Activated T-cell treated with anti-CD3 and anti-CD28 coated beads, Interleukin-2, amount 50 U/mL, for 1 hour (primary cell): ENCODE measurements around the gene INSL3.
"Not testable (repeated sequence)": the region's sequence is repeated elsewhere in the genome, so short reads cannot be mapped to it uniquely, and the experiment has no call there.

Experiments used
- DNase-seq: peaks from one replicate; pipeline ENCODE4 v3.0.0-alpha.2; 2020

The INSL3 gene

DNA sequence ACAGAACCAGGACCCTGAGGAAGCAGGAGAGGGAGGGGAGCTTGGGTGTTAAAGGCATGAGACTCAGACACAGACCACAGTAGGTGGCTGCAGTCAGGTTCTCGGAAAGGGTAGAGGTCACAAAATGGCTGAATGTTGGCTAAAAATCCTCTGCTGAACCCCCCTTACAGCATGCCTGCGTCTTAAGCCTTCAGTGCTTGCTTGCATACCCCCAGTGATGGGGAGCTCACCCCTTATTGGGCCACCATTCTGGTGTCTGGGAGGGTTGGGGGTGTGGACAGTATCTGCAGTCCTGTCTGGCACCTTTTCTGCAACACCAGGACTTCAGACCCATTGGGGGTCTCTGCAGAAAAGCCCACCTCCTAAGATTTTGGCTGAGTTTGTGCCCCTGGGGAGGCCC, 40.5 kb downstream of the INSL3 start:
- DNase-seq = no peak

DNA sequence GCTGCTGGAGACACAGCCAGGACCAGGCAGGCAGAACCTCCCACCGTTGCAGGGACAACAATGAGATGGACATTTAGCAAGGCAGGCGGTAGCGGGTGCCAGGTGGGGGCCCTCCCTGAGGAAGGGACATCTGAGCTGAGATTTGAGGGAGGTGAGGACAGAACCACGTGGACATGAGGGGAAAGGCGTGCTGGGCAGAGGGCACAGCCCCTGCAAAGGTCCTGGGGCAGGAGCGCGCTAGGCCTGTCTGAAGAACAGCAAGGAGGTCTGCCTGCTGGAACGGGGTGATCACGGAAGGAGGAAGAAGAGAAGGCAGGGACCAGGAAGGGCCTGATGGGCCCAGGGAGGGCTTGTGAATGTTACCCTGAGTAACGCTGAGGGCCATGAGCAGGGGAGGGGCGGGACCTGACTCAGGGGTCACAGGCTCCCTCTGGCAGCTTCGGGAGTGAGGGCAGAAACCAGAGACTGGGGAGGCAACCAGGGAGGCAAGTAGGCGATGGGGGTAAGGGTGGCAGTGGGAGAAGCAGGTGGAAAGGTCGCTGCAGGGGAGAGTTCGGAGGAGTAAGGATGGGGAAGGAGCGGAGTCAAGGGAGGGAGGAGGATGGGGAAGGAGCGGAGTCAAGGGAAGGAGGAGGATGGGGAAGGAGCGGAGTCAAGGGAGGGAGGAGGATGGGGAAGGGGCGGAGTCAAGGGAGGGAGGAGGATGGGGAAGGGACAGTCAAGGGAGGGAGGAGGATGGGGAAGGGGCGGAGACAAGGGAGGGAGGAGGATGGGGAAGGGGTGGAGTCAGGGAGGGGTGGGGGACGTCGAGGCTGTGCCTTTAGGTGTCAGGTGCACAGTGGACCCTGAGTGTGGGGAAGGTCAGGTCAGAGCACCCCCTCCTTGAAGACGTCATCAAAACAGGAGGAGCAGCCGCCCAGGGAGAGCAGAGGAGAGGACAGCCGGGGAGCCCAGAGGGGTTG, 42.1 kb downstream of the INSL3 start:
- no peak for DNase-seq

DNA sequence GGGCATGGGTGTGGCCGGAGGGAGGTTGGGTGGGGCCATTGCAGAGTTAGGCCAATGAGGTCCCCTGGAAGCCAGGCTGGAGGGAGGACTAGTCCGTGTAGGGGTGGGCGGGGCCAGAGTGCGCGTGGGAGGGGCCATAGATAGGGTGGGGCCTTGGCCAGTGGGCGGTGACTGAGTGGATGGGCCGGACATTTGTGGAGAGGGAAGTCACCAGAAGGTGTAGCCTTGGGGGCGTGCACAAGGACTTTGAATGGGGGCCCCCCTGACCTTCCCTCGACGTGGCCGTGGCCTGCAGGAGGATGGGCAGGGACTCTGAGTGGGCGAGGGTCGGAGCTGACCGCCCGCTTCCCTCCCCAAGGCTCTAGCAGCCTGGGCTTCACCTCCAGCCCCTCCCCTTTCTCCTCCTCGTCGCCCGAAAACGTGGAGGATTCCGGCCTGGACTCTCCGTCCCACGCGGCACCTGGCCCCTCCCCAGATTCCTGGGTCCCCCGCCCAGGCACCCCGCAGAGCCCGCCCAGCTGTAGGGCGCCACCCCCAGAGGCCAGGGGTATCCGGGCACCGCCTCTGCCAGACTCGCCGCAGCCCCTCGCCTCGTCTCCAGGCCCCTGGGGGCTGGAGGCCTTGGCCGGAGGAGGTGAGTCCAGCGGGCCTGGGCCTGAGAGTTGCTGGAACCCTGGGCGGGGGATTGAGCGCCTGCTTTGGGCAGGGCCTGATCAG, 42.9 kb downstream of the INSL3 start:
- DNase-seq = peak; percentile 32

DNA sequence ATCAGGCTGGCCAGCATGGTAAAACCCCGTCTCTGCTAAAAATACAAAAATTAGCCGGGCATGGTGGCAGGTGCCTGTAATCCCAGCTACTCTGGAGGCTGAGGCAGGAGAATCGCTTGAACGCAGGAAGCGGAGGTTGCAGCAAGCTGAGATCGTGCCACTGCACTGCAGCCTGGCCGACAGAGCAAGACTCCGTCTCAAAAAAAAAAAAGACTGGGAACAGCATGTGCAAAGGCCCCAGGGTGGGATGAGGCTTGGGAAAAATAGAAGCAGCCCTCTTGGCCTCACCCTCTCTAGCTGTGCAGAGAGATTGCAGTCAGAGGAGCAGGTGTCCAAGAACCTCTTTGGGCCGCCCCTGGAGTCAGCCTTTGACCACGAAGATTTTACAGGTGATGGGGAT, 43.5 kb downstream of the INSL3 start:
- not testable (repeated sequence) for DNase-seq

DNA sequence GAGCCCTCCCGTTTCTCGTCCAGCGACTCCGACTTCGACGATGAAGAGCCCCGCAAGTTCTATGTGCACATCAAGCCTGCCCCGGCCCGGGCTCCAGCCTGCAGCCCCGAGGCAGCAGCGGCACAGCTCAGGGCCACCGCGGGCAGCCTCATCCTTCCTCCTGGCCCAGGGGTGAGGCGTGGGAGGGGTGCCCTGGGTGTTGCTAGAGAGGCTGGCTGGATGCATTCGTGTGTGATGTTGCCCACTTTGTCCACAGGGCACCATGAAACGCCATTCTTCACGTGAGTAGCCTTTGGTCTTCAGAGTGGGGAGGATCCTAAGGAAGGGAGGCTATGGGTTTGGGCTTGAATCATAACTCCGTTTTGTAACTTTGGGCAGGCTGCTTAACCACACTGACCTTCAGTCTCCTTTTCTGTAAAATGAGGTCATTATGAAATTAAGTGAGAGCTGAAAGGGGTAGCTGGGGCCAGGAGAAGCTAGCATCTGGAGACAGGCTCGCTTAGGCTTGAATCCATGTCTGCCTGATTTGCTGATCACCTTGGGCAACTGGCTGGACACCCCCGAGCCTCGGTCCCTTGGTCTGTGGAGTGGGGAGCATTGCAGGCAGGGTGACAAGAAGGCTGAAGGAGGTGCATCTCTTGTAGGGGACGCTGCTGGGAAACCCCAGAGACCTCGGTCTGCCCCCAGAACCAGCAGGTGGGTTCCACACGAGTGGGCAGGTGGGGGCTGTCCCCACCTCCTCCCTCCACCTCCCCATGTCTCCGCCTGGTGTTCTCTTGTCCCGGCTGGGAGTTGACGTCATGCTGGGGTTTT, 45.1 kb downstream of the INSL3 start:
- no peak for DNase-seq

DNA sequence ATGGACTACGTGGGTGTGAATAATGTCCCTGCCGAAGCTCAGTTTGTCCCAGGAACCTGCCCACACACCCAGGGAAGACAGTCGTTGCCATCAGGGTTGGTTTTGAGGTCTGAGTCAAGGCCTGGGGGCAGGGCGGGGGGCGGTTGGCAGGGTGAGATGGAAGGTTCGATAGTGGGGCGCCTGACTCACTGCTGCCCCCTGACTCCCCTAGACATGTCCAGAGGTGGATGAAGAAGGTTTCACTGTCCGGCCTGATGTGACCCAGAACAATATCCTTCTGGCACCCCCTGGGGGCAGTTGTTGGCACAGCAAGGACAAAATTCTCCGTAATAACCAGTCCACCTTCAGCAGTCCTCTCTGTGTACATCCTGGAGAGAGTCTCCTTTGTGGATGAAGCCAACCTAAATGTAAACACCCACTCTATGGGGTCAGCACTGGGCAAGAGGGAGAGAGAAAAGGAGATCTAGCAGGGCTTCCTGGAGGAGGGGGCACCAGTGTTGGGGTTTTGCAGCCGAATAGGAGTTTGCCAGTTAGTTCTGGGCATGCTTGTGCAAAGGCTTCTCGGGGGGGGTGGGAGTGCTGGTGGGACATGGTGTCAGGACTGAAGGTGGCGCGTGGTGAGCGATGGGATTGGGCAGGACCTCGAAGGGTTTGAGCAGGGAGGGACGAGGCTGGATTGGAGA, 45.9 kb downstream of the INSL3 start:
- peak; percentile 56 for DNase-seq

DNA sequence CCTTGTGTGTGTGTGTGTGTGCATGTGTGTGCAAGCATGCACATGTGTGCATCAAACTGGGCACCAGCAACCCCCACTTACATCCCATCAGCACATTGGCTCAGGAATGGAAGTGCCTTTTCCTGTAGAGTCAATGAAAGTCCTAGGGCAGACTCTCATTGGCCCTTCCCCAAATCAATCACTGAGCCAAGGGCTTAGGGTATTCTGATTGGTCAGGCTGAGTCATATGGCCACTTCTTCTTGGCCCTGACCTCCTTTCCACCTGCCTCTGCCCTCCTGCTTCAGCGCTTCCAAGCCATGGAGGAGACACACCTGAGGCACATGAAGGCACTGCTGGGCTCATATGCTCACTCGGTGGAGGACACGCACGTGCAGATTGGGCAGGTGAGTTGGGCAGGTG, 49.1 kb downstream of the INSL3 start:
- no peak for DNase-seq

DNA sequence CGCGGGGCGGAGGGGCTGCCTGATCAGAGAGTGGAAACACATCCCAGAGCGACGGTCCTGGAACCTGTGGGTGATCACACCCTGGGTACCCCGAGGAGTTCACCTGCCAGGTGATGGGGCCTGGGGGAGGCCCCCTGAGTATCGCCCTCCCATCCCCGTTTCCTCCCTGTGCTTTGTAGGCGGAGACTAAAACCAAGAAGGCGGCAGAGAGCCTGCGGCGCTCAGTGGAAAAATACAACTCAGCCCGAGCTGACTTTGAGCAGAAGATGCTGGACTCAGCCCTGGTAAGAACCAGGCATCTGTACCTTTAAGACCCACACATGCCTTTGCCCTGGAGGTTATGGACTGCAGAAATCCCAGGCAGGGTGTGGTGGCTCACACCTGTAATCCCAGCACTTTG, 50.7 kb downstream of the INSL3 start:
- no peak for DNase-seq

DNA sequence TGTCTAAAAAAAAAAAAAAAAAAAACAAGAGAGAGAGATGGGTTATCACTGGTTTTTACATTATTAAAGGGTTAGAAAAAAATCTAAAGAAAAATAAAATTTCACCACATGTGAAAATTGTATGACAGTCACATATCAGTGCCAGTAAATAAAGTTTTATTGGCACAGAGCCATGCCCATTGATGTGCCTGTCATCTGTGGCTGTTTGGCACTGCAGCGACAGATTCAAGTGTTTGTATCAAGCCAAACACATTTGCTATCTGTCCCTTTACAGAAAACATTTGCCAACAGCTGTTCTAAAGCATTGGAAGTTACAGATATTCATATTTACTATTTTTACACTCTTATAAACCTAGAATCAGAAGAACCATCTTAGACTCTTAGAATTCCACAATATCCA, 53.8 kb downstream of the INSL3 start:
- no peak for DNase-seq

DNA sequence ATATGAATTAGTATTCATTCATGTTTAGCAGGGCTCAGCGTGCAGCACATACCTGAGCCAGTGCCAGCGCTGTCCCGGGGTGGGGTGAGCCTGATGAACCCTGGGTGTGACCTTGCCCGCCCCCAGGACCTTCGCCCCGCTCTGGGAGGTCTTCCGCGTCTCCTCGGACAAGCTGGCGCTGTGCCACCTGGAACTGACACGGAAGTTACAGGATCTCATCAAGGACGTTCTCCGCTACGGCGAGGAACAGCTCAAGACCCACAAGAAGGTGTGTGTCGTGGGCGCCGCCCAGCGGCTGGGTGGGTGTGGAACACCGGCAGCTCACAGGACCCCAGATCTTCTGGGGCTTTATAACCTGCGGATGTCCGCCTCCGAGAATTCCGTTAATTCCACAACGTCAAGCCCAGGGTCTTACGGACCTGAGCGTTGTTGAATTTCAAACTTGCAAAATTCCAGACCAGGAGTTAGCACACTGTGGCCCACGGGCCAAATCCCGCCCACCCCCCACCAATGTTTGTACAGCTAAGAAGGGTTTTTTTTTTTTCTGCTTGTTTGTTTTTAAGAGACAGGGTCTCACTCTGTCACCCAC, 54.7 kb downstream of the INSL3 start:
- peak; percentile 46 for DNase-seq
